IMR-90 (cell line): ENCODE measurements around the gene CDH13.

Source experiments
- RFX5 ChIP-seq: IDR thresholded peaks from 2 replicates; pipeline ENCODE4 v1.8.0; 2012; ENCODE audit warnings: low read depth, mild to moderate bottlenecking, low read length, moderate library complexity
- SMC3 ChIP-seq: fragments of 150-350 bp; IDR thresholded peaks from 2 replicates; pipeline ENCODE4 v1.6.1; 2016; ENCODE audit warnings: low read depth, mild to moderate bottlenecking, antibody characterized with exemption, low read length, moderate library complexity
- TF ChIP-seq, protein P1 (sequence below): conservative IDR thresholded peaks from 2 replicates; pipeline ENCODE4 v1.5.1; 2012; ENCODE audit warnings: mild to moderate bottlenecking, low read depth, low read length, improper control_type of control experiment

DNA sequence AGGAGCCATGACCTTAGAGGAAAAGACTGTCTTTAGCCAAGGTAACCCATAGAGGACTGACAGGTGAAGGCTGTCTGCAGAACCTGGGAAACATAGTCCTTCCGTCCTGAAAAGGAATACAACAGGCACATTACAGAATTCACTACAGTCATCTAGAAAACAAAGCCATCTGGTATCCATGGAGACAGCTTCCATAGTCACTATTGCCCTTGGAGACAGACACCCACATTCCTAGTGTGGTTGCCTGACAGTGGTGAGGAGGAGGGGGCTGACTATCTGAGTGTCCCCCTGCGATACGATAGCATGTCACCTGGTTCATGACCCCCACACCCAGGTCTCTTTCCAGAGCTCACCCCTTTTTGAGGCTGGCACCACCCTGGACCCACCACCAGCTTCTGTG, 254.7 kb downstream of the CDH13 start:
- TF ChIP-seq, protein P1, sequence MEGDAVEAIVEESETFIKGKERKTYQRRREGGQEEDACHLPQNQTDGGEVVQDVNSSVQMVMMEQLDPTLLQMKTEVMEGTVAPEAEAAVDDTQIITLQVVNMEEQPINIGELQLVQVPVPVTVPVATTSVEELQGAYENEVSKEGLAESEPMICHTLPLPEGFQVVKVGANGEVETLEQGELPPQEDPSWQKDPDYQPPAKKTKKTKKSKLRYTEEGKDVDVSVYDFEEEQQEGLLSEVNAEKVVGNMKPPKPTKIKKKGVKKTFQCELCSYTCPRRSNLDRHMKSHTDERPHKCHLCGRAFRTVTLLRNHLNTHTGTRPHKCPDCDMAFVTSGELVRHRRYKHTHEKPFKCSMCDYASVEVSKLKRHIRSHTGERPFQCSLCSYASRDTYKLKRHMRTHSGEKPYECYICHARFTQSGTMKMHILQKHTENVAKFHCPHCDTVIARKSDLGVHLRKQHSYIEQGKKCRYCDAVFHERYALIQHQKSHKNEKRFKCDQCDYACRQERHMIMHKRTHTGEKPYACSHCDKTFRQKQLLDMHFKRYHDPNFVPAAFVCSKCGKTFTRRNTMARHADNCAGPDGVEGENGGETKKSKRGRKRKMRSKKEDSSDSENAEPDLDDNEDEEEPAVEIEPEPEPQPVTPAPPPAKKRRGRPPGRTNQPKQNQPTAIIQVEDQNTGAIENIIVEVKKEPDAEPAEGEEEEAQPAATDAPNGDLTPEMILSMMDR: no peak
- no peak for TF ChIP-seq RFX5
- no peak for TF ChIP-seq SMC3
